ENCODE results near the gene GPR176.
A peak's percentile ranks its signal among the peaks of the same experiment; 100 is the strongest.

The GPR176 gene

GRCh38 chr15:39784125-39784524, 135.9 kb downstream of the GPR176 start:
- DNase-seq: no peak

GRCh38 chr15:39783244-39783820, 136.7 kb downstream of the GPR176 start:
- peak in 2 of 51 donors; percentile 10 to 64 for DNase-seq

- peak; percentile 76 to 99 (median 95) for DNase-seq
Measured at GRCh38 chr15:39782441-39783138, 137.5 kb downstream of the GPR176 start, which contains the start of gene FSIP1. FSIP1 (minus strand) TSS chr15:39782841; CDS start chr15:39776524, 6,317 bp downstream.

GRCh38 chr15:39781967-39782302, 138.1 kb downstream of the GPR176 start:
- no peak for DNase-seq

GRCh38 chr15:39781147-39781966, 138.7 kb downstream of the GPR176 start:
- DNase-seq: no peak

GRCh38 chr15:39778021-39778420, 142.0 kb downstream of the GPR176 start:
- DNase-seq: no peak

GRCh38 chr15:39777496-39777895, 142.6 kb downstream of the GPR176 start:
- DNase-seq: no peak

GRCh38 chr15:39776068-39776467, 144.0 kb downstream of the GPR176 start:
- DNase-seq: no peak

- no peak for DNase-seq
Measured at GRCh38 chr15:39774688-39775267, 145.3 kb downstream of the GPR176 start.

- DNase-seq: peak in 1 of 51 donors; percentile 21
Measured at GRCh38 chr15:39770748-39771689, 149.0 kb downstream of the GPR176 start.

- DNase-seq: no peak
Measured at GRCh38 chr15:39767921-39768320, 152.1 kb downstream of the GPR176 start.

- DNase-seq: no peak
Measured at GRCh38 chr15:39761006-39761405, 159.1 kb downstream of the GPR176 start.

- DNase-seq: peak in 1 of 51 donors; percentile 45
Measured at GRCh38 chr15:39756806-39757522, 163.1 kb downstream of the GPR176 start.

- no peak for DNase-seq
Measured at GRCh38 chr15:39752991-39753390, 167.1 kb downstream of the GPR176 start.

- no peak for DNase-seq
Measured at GRCh38 chr15:39752246-39752645, 167.8 kb downstream of the GPR176 start.
